ENCODE data around the gene TFIP11. TPM values are rescaled to one million over a fixed set of nuclear protein-coding genes. Genes with fewer than 3 reads are reported as not detected.

Gene TFIP11
- total and polyA plus RNA-seq, 2 donors from 2014 or later, result 26.7 to 34.2 TPM

GRCh38 chr22:26463101-26463661, 49.1 kb downstream of the TFIP11 start:
- DNase-seq (peak in 4 of 5 donors; percentile 75 to 88 (median 80)), FAIRE-seq (no peak)
- TF ChIP-seq CTCF (IDR thresholded peaks at IDR 0.05; ENCODE audit: borderline replicate concordance, extremely low read depth, insufficient read depth), result no peak
- H3K27ac ChIP-seq (ENCODE audit: low read depth in 2 of 2, low read length in 2 of 2), result no peak overlapping the region
- intact Hi-C loops (cut with DNase I), result no loop called here
- H3K9ac ChIP-seq (ENCODE audit: low read length in 3 of 3), result no peak overlapping the region
- no peaks in the 10 kb centered on the region for H3K9me3 ChIP-seq (ENCODE audit: control insufficient read depth in 2 of 3, insufficient read depth in 1 of 3, low read length in 3 of 3)
- peaks cover 0 to 15% (median 10%) of the 10 kb centered on the region in 3 donors for H3K4me1 ChIP-seq (ENCODE audit: control insufficient read depth in 2 of 3, insufficient read depth in 2 of 3, low read depth in 1 of 3, low read length in 3 of 3)
- no peaks in the 10 kb centered on the region for H3K27me3 ChIP-seq (ENCODE audit: control insufficient read depth, insufficient read depth, low read length)
- peaks cover 16 to 52% (median 38%) of the 10 kb centered on the region in 3 donors for H3K36me3 ChIP-seq (ENCODE audit: control insufficient read depth in 2 of 3, insufficient read depth in 3 of 3, low read length in 3 of 3)
- no peak overlapping the region for H3K4me3 ChIP-seq (ENCODE audit: low read length in 3 of 3)

- Histone ChIP-seq H3K9ac (ENCODE audit: low read length in 3 of 3) (no peak overlapping the region), H3K4me3 (ENCODE audit: low read length in 3 of 3) (no peak overlapping the region), H3K36me3 (ENCODE audit: control insufficient read depth in 2 of 3, insufficient read depth in 3 of 3, low read length in 3 of 3) (peaks cover 16 to 55% (median 40%) of the 10 kb centered on the region in 3 donors), H3K9me3 (ENCODE audit: control insufficient read depth in 2 of 3, insufficient read depth in 1 of 3, low read length in 3 of 3) (no peaks in the 10 kb centered on the region), H3K4me1 (ENCODE audit: control insufficient read depth in 2 of 3, insufficient read depth in 2 of 3, low read depth in 1 of 3, low read length in 3 of 3) (peaks cover 0 to 15% (median 10%) of the 10 kb centered on the region in 3 donors), H3K27ac (ENCODE audit: low read depth in 2 of 2, low read length in 2 of 2) (no peak overlapping the region), H3K27me3 (ENCODE audit: control insufficient read depth, insufficient read depth, low read length) (no peaks in the 10 kb centered on the region)
- no peak for FAIRE-seq
- intact Hi-C loops (cut with DNase I), result no loop called here
- TF ChIP-seq CTCF (IDR thresholded peaks at IDR 0.05; ENCODE audit: borderline replicate concordance, extremely low read depth, insufficient read depth), result no peak
- DNase-seq, result peak in 2 of 5 donors; percentile 35 to 66
Measured at GRCh38 chr22:26462641-26463040, 49.6 kb downstream of the TFIP11 start.

- TF ChIP-seq CTCF (IDR thresholded peaks at IDR 0.05; ENCODE audit: borderline replicate concordance, extremely low read depth, insufficient read depth), result no peak
- no peak overlapping the region for H3K9ac ChIP-seq (ENCODE audit: low read length in 3 of 3)
- intact Hi-C loops (cut with DNase I), result no loop called here
- FAIRE-seq (no peak), DNase-seq (no peak)
- H3K4me3 ChIP-seq (ENCODE audit: low read length in 3 of 3), result no peak overlapping the region
- H3K27me3 ChIP-seq (ENCODE audit: control insufficient read depth, insufficient read depth, low read length), result no peaks in the 10 kb centered on the region
- H3K27ac ChIP-seq (ENCODE audit: low read depth in 2 of 2, low read length in 2 of 2), result no peak overlapping the region
- peaks cover 14 to 53% (median 44%) of the 10 kb centered on the region in 3 donors for H3K36me3 ChIP-seq (ENCODE audit: control insufficient read depth in 2 of 3, insufficient read depth in 3 of 3, low read length in 3 of 3)
- peaks cover 0 to 15% (median 10%) of the 10 kb centered on the region in 3 donors for H3K4me1 ChIP-seq (ENCODE audit: control insufficient read depth in 2 of 3, insufficient read depth in 2 of 3, low read depth in 1 of 3, low read length in 3 of 3)
- H3K9me3 ChIP-seq (ENCODE audit: control insufficient read depth in 2 of 3, insufficient read depth in 1 of 3, low read length in 3 of 3), result no peaks in the 10 kb centered on the region
Measured at GRCh38 chr22:26462051-26462450, 50.2 kb downstream of the TFIP11 start.

All from kidney (tissue), 14 donors.